HCT116 (cell line): ENCODE results near the gene ERICH3. TPM values are rescaled to one million over a fixed set of nuclear protein-coding genes. Genes with fewer than 3 reads are reported as not detected.
A peak's percentile ranks its signal among the peaks of the same experiment; 100 is the strongest.

ENCODE experiments used
- ATAC-seq: fragments of 200-7000 bp; cut with Tn5 transposase; 2 replicates; pipeline ENCODE4 v1.9.1; 2020; ENCODE audit warnings: mild to moderate bottlenecking, moderate library complexity
- BruUV-seq: library from RNA; stranded (reverse); fragments of 400-500 nt; replicated peaks from 2 replicates; lab custom pipeline; 2021; lab: Mats Ljungman, UMichigan
- CTCF ChIA-PET: fragments of 300-600 bp; sonication (Branson Sonifier 250); formaldehyde crosslinking; loops from one replicate; lab custom pipeline; 2021; ENCODE audit warnings: antibody characterized with exemption; lab: Charles Lee
- POLR2A ChIA-PET: fragments of 300-600, 350-600 bp; sonication (Branson Sonifier 250); formaldehyde crosslinking; loops from one replicate; lab custom pipeline; 2021; ENCODE audit warnings: antibody characterized with exemption; lab: Charles Lee
- RAD21 ChIA-PET, 2 experiments: fragments of 300-600 bp; sonication (Branson Sonifier 250); formaldehyde crosslinking; loops; one replicate each; lab custom pipeline; 2023; ENCODE audit warnings: low total read pairs in 2 of 2; ENCODE audit not compliant: uncharacterized antibody in 2 of 2, unreplicated experiment in 2 of 2, low non-redundant PET in 1 of 2; lab: Charles Lee
- DNase-seq: peaks from one replicate; pipeline ENCODE4 v3.0.0-alpha.2; 2010; ENCODE audit warnings: low read depth, low spot score
- H2AFZ ChIP-seq: fragments of 200-600 bp; shearing (Covaris generic), sonication (generic); 2 replicates; pipeline ENCODE4 v1.6.1; 2017; ENCODE audit warnings: low read depth, mixed run types, mixed read lengths, antibody characterized with exemption, low read length; ENCODE audit not compliant: poor library complexity, severe bottlenecking
- H3K27ac ChIP-seq: 2 replicates; pipeline ENCODE4 v1.5.1; 2012; ENCODE audit warnings: low read depth, low read length
- H3K27me3 ChIP-seq: fragments of 200-600 bp; sonication (generic); 2 replicates; pipeline ENCODE4 v1.6.1; 2016; ENCODE audit warnings: mixed run types, low read length, mixed read lengths; ENCODE audit not compliant: insufficient read depth
- H3K36me3 ChIP-seq, 2 experiments: fragments of 200-500 bp in 1 of 2; fragments of 200-600 bp in 1 of 2; sonication (Bioruptor generic) in 1 of 2; sonication (generic) in 1 of 2; 2 replicates each; pipeline versions ENCODE4 v1.5.1 to v1.6.1; 2014 to 2016; ENCODE audit warnings: low read length in 2 of 2, inconsistent platforms in 1 of 2, mixed read lengths in 1 of 2, mixed run types in 1 of 2; ENCODE audit not compliant: insufficient read depth in 2 of 2, control insufficient read depth in 1 of 2
- H3K4me1 ChIP-seq, 2 experiments: fragments of 200-600 bp in 1 of 2; sonication (generic) in 1 of 2; 2 replicates each; pipeline versions ENCODE4 v1.5.1 to v1.6.1; 2012 to 2017; ENCODE audit warnings: low read length in 2 of 2, inconsistent platforms in 1 of 2, mild to moderate bottlenecking in 1 of 2, mixed read lengths in 1 of 2, mixed run types in 1 of 2, moderate library complexity in 1 of 2; ENCODE audit not compliant: insufficient read depth in 2 of 2, control insufficient read depth in 1 of 2
- H3K4me2 ChIP-seq: fragments of 200-600 bp; sonication (generic); 2 replicates; pipeline ENCODE4 v1.6.1; 2017; ENCODE audit warnings: mixed run types, low read length, mixed read lengths
- H3K4me3 ChIP-seq, 2 experiments: fragments of 200-600 bp in 1 of 2; sonication (generic) in 1 of 2; replicated peaks in 1 of 2; 2 replicates each; pipeline ENCODE4 v1.5.1; 2011 to 2016; ENCODE audit warnings: low read length in 2 of 2, control low read depth in 1 of 2, low read depth in 1 of 2, mild to moderate bottlenecking in 1 of 2, mixed read lengths in 1 of 2, mixed run types in 1 of 2
- H3K79me2 ChIP-seq: fragments of 200-600 bp; sonication (generic); 2 replicates; pipeline ENCODE4 v1.6.1; 2017; ENCODE audit warnings: mild to moderate bottlenecking, mixed run types, low read length, moderate library complexity, mixed read lengths; ENCODE audit not compliant: insufficient read depth
- H3K9ac ChIP-seq: fragments of 200-600 bp; sonication (generic); 2 replicates; pipeline ENCODE4 v1.6.1; 2016; ENCODE audit warnings: low read length, mixed read lengths
- H3K9me2 ChIP-seq: fragments of 200-600 bp; sonication (generic), shearing (Covaris generic); 2 replicates; pipeline ENCODE4 v1.6.1; 2017; ENCODE audit warnings: mixed run types, mild to moderate bottlenecking, moderate library complexity; ENCODE audit not compliant: insufficient read depth
- H3K9me3 ChIP-seq, 2 experiments: fragments of 200-500 bp in 1 of 2; fragments of 200-600 bp in 1 of 2; sonication (Bioruptor generic) in 1 of 2; sonication (generic) in 1 of 2; 2 replicates each; pipeline ENCODE4 v1.6.1; 2014 to 2017; ENCODE audit warnings: low read length in 2 of 2, mixed read lengths in 2 of 2, inconsistent platforms in 1 of 2, low read depth in 1 of 2, mild to moderate bottlenecking in 1 of 2, mixed run types in 1 of 2, moderate library complexity in 1 of 2; ENCODE audit not compliant: control insufficient read depth in 1 of 2, insufficient read depth in 1 of 2
- H4K20me1 ChIP-seq: fragments of 200-600 bp; sonication (generic), shearing (Covaris generic); 2 replicates; pipeline ENCODE4 v1.6.1; 2017; ENCODE audit warnings: mixed run types, mild to moderate bottlenecking, moderate library complexity; ENCODE audit not compliant: insufficient read depth
- CTCF ChIP-seq, 3 experiments: fragments of 200-600 bp in 1 of 3; sonication (generic) in 1 of 3; IDR thresholded peaks in 2 of 3; conservative IDR thresholded peaks in 1 of 3; 2 replicates each; pipeline ENCODE4 v1.5.1; 2012 to 2017; ENCODE audit warnings: low read depth in 2 of 3, low read length in 2 of 3, antibody characterized with exemption in 1 of 3, borderline replicate concordance in 1 of 3, control low read depth in 1 of 3, mild to moderate bottlenecking in 1 of 3, mixed read lengths in 1 of 3, mixed run types in 1 of 3, moderate library complexity in 1 of 3; ENCODE audit not compliant: insufficient read depth in 1 of 3
- ELF1 ChIP-seq: IDR thresholded peaks from 2 replicates; pipeline ENCODE4 v1.6.1; 2012; ENCODE audit warnings: low read depth, borderline replicate concordance
- EZH2 ChIP-seq: fragments of 200-600 bp; sonication (generic); IDR thresholded peaks from 2 replicates; pipeline ENCODE4 v1.6.1; 2017; ENCODE audit warnings: antibody characterized with exemption, mixed run types
- MAX ChIP-seq: IDR thresholded peaks from 2 replicates; pipeline ENCODE4 v1.6.1; 2012
- POLR2A ChIP-seq: IDR thresholded peaks from 2 replicates; pipeline ENCODE4 v1.7.0; 2011; ENCODE audit warnings: borderline replicate concordance; ENCODE audit not compliant: insufficient read depth, insufficient read length; ENCODE audit errors: extremely low read depth
- POLR2AphosphoS5 ChIP-seq: IDR thresholded peaks from 2 replicates; pipeline ENCODE4 v1.6.1; 2011; ENCODE audit warnings: mild to moderate bottlenecking, low read depth, low read length, moderate library complexity
- REST ChIP-seq: IDR thresholded peaks from 2 replicates; pipeline ENCODE4 v1.6.1; 2012; ENCODE audit warnings: low read depth
- SRF ChIP-seq: IDR thresholded peaks from 2 replicates; pipeline ENCODE4 v1.6.1; 2012; ENCODE audit warnings: low read depth
- YY1 ChIP-seq: IDR thresholded peaks from 2 replicates; pipeline ENCODE4 v1.6.1; 2011; ENCODE audit warnings: low read length, low read depth, moderate library complexity, mild to moderate bottlenecking; ENCODE audit not compliant: insufficient replicate concordance; ENCODE audit errors: extremely low read depth
- ZBTB33 ChIP-seq: IDR thresholded peaks from 2 replicates; pipeline ENCODE4 v1.6.1; 2011; ENCODE audit warnings: mild to moderate bottlenecking, low read length, moderate library complexity; ENCODE audit not compliant: insufficient replicate concordance; ENCODE audit errors: extremely low read depth
- ZNF274 ChIP-seq: fragments of 200-500 bp; sonication (Bioruptor generic); IDR thresholded peaks from 2 replicates; pipeline ENCODE4 v1.6.1; 2014; ENCODE audit warnings: mild to moderate bottlenecking, low read depth, low read length, inconsistent platforms
- intact Hi-C: fragments of 100-400 bp; cut with micrococcal nuclease; formaldehyde crosslinking; loops from 2 replicates; pipeline ENCODE4 v1.10.0; 2022
- total RNA-seq: library from RNA; stranded (reverse); gene quantifications from one replicate; pipeline ENCODE4 v1.2.1, GENCODE V29; 2021; ENCODE audit not compliant: unreplicated experiment

Gene ERICH3
- total RNA-seq, 1 experiment from 2014 or later = not detected

- H3K27me3 ChIP-seq = peaks cover 33% of the 10 kb centered on the region
- TF ChIP-seq SRF (no peak), ZNF274 (no peak), POLR2AphosphoS5 (no peak), ELF1 (no peak), MAX (no peak), REST (no peak), CTCF (IDR thresholded peaks at IDR 0.05 in 2 of 3, conservative IDR thresholded peaks at IDR 0.05 in 1 of 3; ENCODE audit: borderline replicate concordance in 1 of 3, insufficient read depth in 1 of 3, low read depth in 2 of 3, low read length in 2 of 3) (no peak), EZH2 (no peak), YY1 (no peak), ZBTB33 (no peak), POLR2A (no peak)
- no peaks in the 10 kb centered on the region for H3K4me1 ChIP-seq
- no peak overlapping the region for H3K4me3 ChIP-seq
- no peak overlapping the region for H3K27ac ChIP-seq
- DNase-seq (no peak), ATAC-seq (peak; percentile 36; the same call in 1 of the 2 replicates)
- no peaks in the 10 kb centered on the region for H3K79me2 ChIP-seq
- CTCF ChIA-PET = no interaction called here
- no peak overlapping the region for H3K4me2 ChIP-seq
- H3K9ac ChIP-seq = no peak overlapping the region
- POLR2A ChIA-PET = no interaction called here
- H3K9me2 ChIP-seq = no peaks in the 10 kb centered on the region
- H4K20me1 ChIP-seq = no peaks in the 10 kb centered on the region
- no peaks in the 10 kb centered on the region for H3K36me3 ChIP-seq
- intact Hi-C loops = no loop called here
- no peaks in the 10 kb centered on the region for H3K9me3 ChIP-seq
- RAD21 ChIA-PET = no interaction called here
- H2AFZ ChIP-seq = no peak overlapping the region
- no TSS peak for BruUV-seq
Measured at GRCh38 chr1:74570797-74571492, 102.6 kb downstream of the ERICH3 start.
